SKM-1 (cell line): Measurements from ENCODE around the gene OGDH.

Experiments
- DNase-seq: peaks from one replicate; lab custom pipeline; 2025; ENCODE audit not compliant: unreplicated experiment; lab: John Stamatoyannopoulos, UW

OGDH gene

GRCh38 chr7:44757311-44757710 is 150.9 kb downstream of the OGDH start:
- DNase-seq, result no peak

GRCh38 chr7:44757739-44758138 is 151.3 kb downstream of the OGDH start:
- no peak for DNase-seq
